NCI-H2081 treated with DMSO at 0.1 percent for 48 hours (cell line): Measurements from ENCODE around the gene ZNF775.

Source experiments
- DNase-seq: peaks from one replicate; lab custom pipeline; 2025; lab: John Stamatoyannopoulos, UW

ZNF775 gene

GRCh38 chr7:150441524-150441923 lies 62.4 kb downstream of the ZNF775 start:
- no peak for DNase-seq

- DNase-seq = no peak
Observed at GRCh38 chr7:150442811-150443210, 63.7 kb downstream of the ZNF775 start.

- no peak for DNase-seq
Observed at GRCh38 chr7:150443793-150444540, 64.8 kb downstream of the ZNF775 start.

GRCh38 chr7:150444674-150445365 lies 65.7 kb downstream of the ZNF775 start:
- DNase-seq = no peak

- no peak for DNase-seq
Observed at GRCh38 chr7:150446288-150446938, 67.3 kb downstream of the ZNF775 start.
